Measurements from ENCODE around the gene TMEM25. TPM values are rescaled to one million over a fixed set of nuclear protein-coding genes. Genes with fewer than 3 reads are reported as not detected.

The TMEM25 gene
- total RNA-seq, 4 donors from 2014 or later, result 26.5 to 58.2 (median 52.0) TPM

DNA sequence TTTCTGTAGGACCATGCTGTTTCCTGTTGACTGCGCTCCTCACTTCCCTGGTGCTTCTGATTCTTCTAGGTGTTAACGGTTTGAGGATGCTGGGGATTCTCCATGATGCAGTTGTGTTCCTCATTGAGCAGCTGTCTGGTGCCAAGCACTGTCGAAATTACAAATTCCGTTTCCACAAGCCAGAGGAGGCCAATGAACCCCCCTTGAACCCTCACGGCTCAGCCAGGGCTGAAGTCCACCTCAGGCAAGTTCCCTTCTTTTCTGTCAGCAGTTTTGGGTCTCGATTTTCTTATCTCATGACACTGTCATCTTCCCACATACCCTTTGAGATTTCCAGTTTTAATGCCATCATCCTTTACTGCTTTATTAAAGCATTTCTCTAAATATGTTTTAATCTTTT, 11.4 kb upstream of the TMEM25 start:
- intact Hi-C loops (cut with DNase I), result no loop called here
- DNase-seq, result no peak
- H3K4me3 ChIP-seq (replicated peaks in 1 of 3), result no peak overlapping the region
- 85 to 88% methylated on average over 6 of the region's 6 CpGs for WGBS, 2 donors
- peaks cover 66 to 75% of the 10 kb centered on the region in 2 donors for H3K36me3 ChIP-seq
- no peak overlapping the region for H3K27ac ChIP-seq
- no peaks in the 10 kb centered on the region for H3K9me3 ChIP-seq
- TF ChIP-seq, protein P1, sequence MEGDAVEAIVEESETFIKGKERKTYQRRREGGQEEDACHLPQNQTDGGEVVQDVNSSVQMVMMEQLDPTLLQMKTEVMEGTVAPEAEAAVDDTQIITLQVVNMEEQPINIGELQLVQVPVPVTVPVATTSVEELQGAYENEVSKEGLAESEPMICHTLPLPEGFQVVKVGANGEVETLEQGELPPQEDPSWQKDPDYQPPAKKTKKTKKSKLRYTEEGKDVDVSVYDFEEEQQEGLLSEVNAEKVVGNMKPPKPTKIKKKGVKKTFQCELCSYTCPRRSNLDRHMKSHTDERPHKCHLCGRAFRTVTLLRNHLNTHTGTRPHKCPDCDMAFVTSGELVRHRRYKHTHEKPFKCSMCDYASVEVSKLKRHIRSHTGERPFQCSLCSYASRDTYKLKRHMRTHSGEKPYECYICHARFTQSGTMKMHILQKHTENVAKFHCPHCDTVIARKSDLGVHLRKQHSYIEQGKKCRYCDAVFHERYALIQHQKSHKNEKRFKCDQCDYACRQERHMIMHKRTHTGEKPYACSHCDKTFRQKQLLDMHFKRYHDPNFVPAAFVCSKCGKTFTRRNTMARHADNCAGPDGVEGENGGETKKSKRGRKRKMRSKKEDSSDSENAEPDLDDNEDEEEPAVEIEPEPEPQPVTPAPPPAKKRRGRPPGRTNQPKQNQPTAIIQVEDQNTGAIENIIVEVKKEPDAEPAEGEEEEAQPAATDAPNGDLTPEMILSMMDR (IDR thresholded peaks at IDR 0.05), result no peak
- TF ChIP-seq POLR2A (IDR thresholded peaks at IDR 0.05), result no peak
- no peaks in the 10 kb centered on the region for H3K4me1 ChIP-seq
- no peaks in the 10 kb centered on the region for H3K27me3 ChIP-seq

DNA sequence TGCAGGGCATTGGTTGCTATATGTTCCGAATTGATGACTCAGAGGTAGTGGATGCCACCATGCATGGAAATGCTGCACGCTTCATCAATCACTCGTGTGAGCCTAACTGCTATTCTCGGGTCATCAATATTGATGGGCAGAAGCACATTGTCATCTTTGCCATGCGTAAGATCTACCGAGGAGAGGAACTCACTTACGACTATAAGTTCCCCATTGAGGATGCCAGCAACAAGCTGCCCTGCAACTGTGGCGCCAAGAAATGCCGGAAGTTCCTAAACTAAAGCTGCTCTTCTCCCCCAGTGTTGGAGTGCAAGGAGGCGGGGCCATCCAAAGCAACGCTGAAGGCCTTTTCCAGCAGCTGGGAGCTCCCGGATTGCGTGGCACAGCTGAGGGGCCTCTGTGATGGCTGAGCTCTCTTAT, 9.1 kb upstream of the TMEM25 start:
- no peak overlapping the region for H3K4me3 ChIP-seq (replicated peaks in 1 of 3)
- DNase-seq, result no peak
- TF ChIP-seq POLR2A (IDR thresholded peaks at IDR 0.05), result no peak
- TF ChIP-seq, protein P1 (IDR thresholded peaks at IDR 0.05), result no peak
- no peak overlapping the region for H3K27ac ChIP-seq
- no peaks in the 10 kb centered on the region for H3K9me3 ChIP-seq
- H3K4me1 ChIP-seq, result peaks cover 0 to 2% of the 10 kb centered on the region in 2 donors
- WGBS, 2 donors, result 85 to 87% methylated on average over 13 of the region's 13 CpGs
- peaks cover 48 to 55% of the 10 kb centered on the region in 2 donors for H3K36me3 ChIP-seq
- H3K27me3 ChIP-seq, result no peaks in the 10 kb centered on the region
- intact Hi-C loops (cut with DNase I), result no loop called here

GRCh38 chr11:118522571-118523072, 8.4 kb upstream of the TMEM25 start:
- Histone ChIP-seq H3K27ac (no peak overlapping the region), H3K4me1 (peaks cover 0 to 6% of the 10 kb centered on the region in 2 donors), H3K4me3 (replicated peaks in 1 of 3) (no peak overlapping the region), H3K9me3 (no peaks in the 10 kb centered on the region), H3K36me3 (peaks cover 45 to 52% of the 10 kb centered on the region in 2 donors), H3K27me3 (no peaks in the 10 kb centered on the region)
- peak in 1 of 2 donors; percentile 5 for DNase-seq
- intact Hi-C loops (cut with DNase I), result no loop called here
- TF ChIP-seq, protein P1 (IDR thresholded peaks at IDR 0.05), result peak in 1 of 6 experiments; percentile 25
- no peak for TF ChIP-seq POLR2A (IDR thresholded peaks at IDR 0.05)
- 55 to 69% methylated on average over 6 of the region's 6 CpGs for WGBS, 2 donors

- intact Hi-C loops (cut with DNase I), result no loop called here
Measured at GRCh38 chr11:118524356-118524755, 6.6 kb upstream of the TMEM25 start.

More at GRCh38 chr11:118524356-118524755, 6.6 kb upstream of the TMEM25 start:
- H3K27ac ChIP-seq, result no peak overlapping the region
- H3K4me1 ChIP-seq, result peaks cover 7 to 17% of the 10 kb centered on the region in 2 donors
- TF ChIP-seq, protein P1 (IDR thresholded peaks at IDR 0.05), result no peak
- no peak for TF ChIP-seq POLR2A (IDR thresholded peaks at IDR 0.05)
- H3K36me3 ChIP-seq, result peaks cover 41 to 43% of the 10 kb centered on the region in 2 donors
- DNase-seq, result no peak
- no peaks in the 10 kb centered on the region for H3K9me3 ChIP-seq
- H3K27me3 ChIP-seq, result no peaks in the 10 kb centered on the region
- no peak overlapping the region for H3K4me3 ChIP-seq (replicated peaks in 1 of 3)

Data from thyroid gland (tissue), 4 donors.